GM12878 (cell line): ENCODE results near the gene HSPA1A. TPM values are rescaled to one million over a fixed set of nuclear protein-coding genes. Genes with fewer than 3 reads are reported as not detected.

Source experiments
- ATAC-seq: fragments of 200-7000 bp; cut with Tn5 transposase; 3 replicates; pipeline ENCODE4 v1.9.1; 2020; ENCODE audit warnings: mild to moderate bottlenecking, moderate library complexity
- BruUV-seq: library from RNA; stranded (reverse); fragments of 400-500 nt; replicated peaks from 2 replicates; lab custom pipeline; 2021; lab: Mats Ljungman, UMichigan
- CTCF ChIA-PET: fragments of 300-600 bp; sonication (Branson Sonifier 250); formaldehyde crosslinking; extraction: SDS; loops from one replicate; lab custom pipeline; 2021; ENCODE audit warnings: inconsistent platforms; lab: Yijun Ruan, JAX
- POLR2A ChIA-PET: fragments of 350-600 bp; formaldehyde crosslinking; extraction: SDS; loops from one replicate; lab custom pipeline; 2021; ENCODE audit warnings: inconsistent platforms; lab: Charles Lee
- RAD21 ChIA-PET: fragments of 300-600 bp; sonication (Branson Sonifier 250); formaldehyde crosslinking; loops from one replicate; lab custom pipeline; 2023; ENCODE audit warnings: antibody characterized with exemption; ENCODE audit not compliant: unreplicated experiment; lab: Charles Lee
- SMC1A ChIA-PET: fragments of 300-600 bp; sonication (Branson Sonifier 250); formaldehyde crosslinking; loops from one replicate; lab custom pipeline; 2023; ENCODE audit not compliant: unreplicated experiment, uncharacterized antibody; lab: Charles Lee
- DNase-seq: peaks from one replicate; pipeline ENCODE4 v3.0.0-alpha.2; 2011; ENCODE audit warnings: low read depth, low spot score
- FAIRE-seq: peaks from 3 replicates; lab custom pipeline; 2011; peaks lifted over from hg19 to GRCh38; lab: Jason Lieb, UNC
- H2AFZ ChIP-seq: 2 replicates; pipeline ENCODE4 v1.6.0; 2011; ENCODE audit warnings: low read depth, low read length, control low read depth; ENCODE audit not compliant: control insufficient read depth
- H3K27ac ChIP-seq: 2 replicates; pipeline ENCODE4 v1.5.1; 2011; ENCODE audit warnings: control low read depth; ENCODE audit not compliant: control insufficient read depth, insufficient read depth
- H3K27me3 ChIP-seq, 2 experiments: replicated peaks in 1 of 2; 2 replicates each; pipeline versions ENCODE4 v1.6.0 to v1.6.1; 2011; ENCODE audit warnings: low read length in 1 of 2; ENCODE audit not compliant: control insufficient read depth in 2 of 2, insufficient read depth in 2 of 2
- H3K36me3 ChIP-seq, 2 experiments: 2 replicates each; pipeline ENCODE4 v1.5.1; 2011; ENCODE audit warnings: low read length in 1 of 2; ENCODE audit not compliant: control insufficient read depth in 2 of 2, insufficient read depth in 2 of 2
- H3K4me1 ChIP-seq: 2 replicates; pipeline ENCODE4 v1.6.1; 2011; ENCODE audit warnings: mild to moderate bottlenecking, low read length, moderate library complexity, mixed read lengths; ENCODE audit not compliant: control insufficient read depth, insufficient read depth
- H3K4me2 ChIP-seq: 2 replicates; pipeline ENCODE4 v1.6.0; 2011; ENCODE audit warnings: control low read depth; ENCODE audit not compliant: control insufficient read depth, insufficient read depth
- H3K4me3 ChIP-seq: fragments of 200-600 bp; sonication (generic); 2 replicates; pipeline ENCODE4 v1.5.1; 2016
- H3K79me2 ChIP-seq: 2 replicates; pipeline ENCODE4 v1.6.0; 2011; ENCODE audit warnings: low read length; ENCODE audit not compliant: control insufficient read depth, insufficient read depth
- H3K9ac ChIP-seq: 2 replicates; pipeline ENCODE4 v1.8.0; 2011; ENCODE audit warnings: low read length, control low read depth, mixed read lengths; ENCODE audit not compliant: control insufficient read depth, insufficient read depth
- H3K9me3 ChIP-seq: replicated peaks from 3 replicates; pipeline ENCODE4 v1.5.1; 2011; ENCODE audit warnings: mild to moderate bottlenecking, low read length; ENCODE audit not compliant: control insufficient read depth, insufficient read depth
- H4K20me1 ChIP-seq: 2 replicates; pipeline ENCODE4 v1.6.0; 2011; ENCODE audit not compliant: control insufficient read depth, insufficient read depth
- DPF2 ChIP-seq: fragments of 450-650 bp; IDR thresholded peaks from 2 replicates; pipeline ENCODE4 v1.6.1; 2017; ENCODE audit warnings: mild to moderate bottlenecking
- GATAD2B ChIP-seq: fragments of 450-650 bp; conservative IDR thresholded peaks from 2 replicates; pipeline ENCODE4 v1.6.1; 2017; ENCODE audit warnings: low read depth, mild to moderate bottlenecking, moderate library complexity
- NFXL1 ChIP-seq: fragments of 450-650 bp; IDR thresholded peaks from 2 replicates; pipeline ENCODE4 v1.6.1; 2017; ENCODE audit warnings: antibody characterized with exemption, mild to moderate bottlenecking, borderline replicate concordance
- NKRF ChIP-seq: fragments of 450-650 bp; conservative IDR thresholded peaks from 2 replicates; pipeline ENCODE4 v1.6.1; 2017; ENCODE audit warnings: mild to moderate bottlenecking, moderate library complexity
- NR2C1 ChIP-seq: fragments of 450-650 bp; IDR thresholded peaks from 2 replicates; pipeline ENCODE4 v1.6.1; 2017; ENCODE audit warnings: antibody characterized with exemption, mild to moderate bottlenecking, moderate library complexity
- RAD51 ChIP-seq: fragments of 450-650 bp; IDR thresholded peaks from 2 replicates; pipeline ENCODE4 v1.6.1; 2016; ENCODE audit warnings: moderate library complexity, mild to moderate bottlenecking, inconsistent platforms
- SIN3A ChIP-seq: IDR thresholded peaks from 2 replicates; pipeline ENCODE4 v1.6.1; 2012; ENCODE audit warnings: low read depth, low read length, improper control_type of control experiment
- SUPT20H ChIP-seq: IDR thresholded peaks from 2 replicates; pipeline ENCODE4 v1.6.1; 2011; ENCODE audit warnings: low read depth, mild to moderate bottlenecking, low read length, moderate library complexity, borderline replicate concordance; ENCODE audit not compliant: control insufficient read depth
- SUZ12 ChIP-seq: fragments of 200-600 bp; sonication (generic); IDR thresholded peaks from one replicate; pipeline ENCODE4 v1.6.1; 2018; ENCODE audit warnings: antibody characterized with exemption, mild to moderate bottlenecking; ENCODE audit not compliant: unreplicated experiment
- YY1 ChIP-seq: IDR thresholded peaks from 2 replicates; pipeline ENCODE4 v1.6.1; 2011; ENCODE audit warnings: low read depth, mild to moderate bottlenecking, low read length
- ZBTB11 ChIP-seq: fragments of 450-650 bp; formaldehyde crosslinking; IDR thresholded peaks from 2 replicates; pipeline ENCODE4 v1.5.0; 2022; ENCODE audit warnings: mild to moderate bottlenecking, missing genetic modification characterization
- ZNF622 ChIP-seq: fragments of 450-650 bp; IDR thresholded peaks from 2 replicates; pipeline ENCODE4 v1.6.1; 2017; ENCODE audit warnings: mild to moderate bottlenecking, inconsistent platforms
- WGBS: methylation state at CpG from one replicate; pipeline ENCODE4 v1.1.6; 2016; ENCODE audit warnings: low lambda C conversion rate; ENCODE audit not compliant: insufficient replicate concordance, insufficient coverage; ENCODE audit errors: missing lambda C conversion rate; 5-methylcytosine and 5-hydroxymethylcytosine counted together
- in situ Hi-C: fragments of 300-500 bp; cut with MboI; formaldehyde crosslinking; loops from 9 replicates; pipeline ENCODE4 v1.14.3; 2018; ENCODE audit warnings: mixed read lengths
- intact Hi-C: fragments of 100-400 bp; cut with micrococcal nuclease; formaldehyde crosslinking; loops from one replicate; pipeline ENCODE4 v1.14.2; 2022; ENCODE audit not compliant: unreplicated experiment
- polyA plus RNA-seq, 11 experiments: library from polyadenylated mRNA; depleted of rRNA in 4 of 11; unstranded in 6 of 11; stranded (reverse) in 5 of 11; fragments of >200 nt; fragmentation: Nextera tagmentation in 4 of 11; fragmentation: Illumina TruSeq in 1 of 11; extraction: Ambion mirVana in 4 of 11; extraction: Trizol in 1 of 11; gene quantifications; 1 replicate in 1 of 11; 2 replicates in 10 of 11; pipeline versions ENCODE4 v1.2.1 to v1.2.3, GENCODE V29; 2011 to 2016; ENCODE audit warnings: inconsistent platforms in 2 of 11, missing spikeins in 2 of 11, low read depth in 1 of 11
- total RNA-seq, 4 experiments: library from RNA; depleted of rRNA in 3 of 4; stranded (reverse); fragments of >200 nt in 3 of 4; fragmentation: Illumina TruSeq in 1 of 4; extraction: Trizol in 1 of 4; gene quantifications; 2 replicates each; pipeline versions ENCODE4 v1.2.1 to v1.2.3, GENCODE V29; 2013 to 2021
- TF ChIP-seq, protein P1 (sequence below): fragments of 450-650 bp; IDR thresholded peaks from 2 replicates; pipeline ENCODE4 v1.6.1; 2018; ENCODE audit warnings: mild to moderate bottlenecking, low read depth, moderate library complexity; ENCODE audit not compliant: partially characterized antibody

The HSPA1A gene
- total and polyA plus RNA-seq, 10 of the 15 experiments (the other 5 are each of a cell fraction or from before 2014, with no cell fraction given), result 0.29 to 51.8 (median 17.5) TPM

DNA sequence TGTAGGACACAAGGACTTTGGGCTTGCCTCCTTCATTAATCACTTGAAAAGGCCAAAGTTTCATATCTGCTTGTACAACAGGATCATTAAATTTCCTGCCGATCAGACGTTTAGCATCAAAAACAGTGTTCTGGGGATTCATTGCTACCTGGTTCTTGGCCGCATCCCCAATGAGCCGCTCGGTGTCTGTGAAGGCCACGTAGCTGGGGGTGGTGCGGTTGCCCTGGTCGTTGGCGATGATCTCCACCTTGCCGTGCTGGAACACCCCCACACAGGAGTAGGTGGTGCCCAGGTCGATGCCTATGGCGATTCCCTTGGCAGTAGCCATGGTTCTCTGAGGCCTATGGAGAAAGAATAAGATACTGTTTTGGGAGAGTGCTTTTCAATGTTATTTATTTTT, 3.7 kb upstream of the HSPA1A start:
- SMC1A ChIA-PET, result interaction anchor here (1.1 to 2.5 kb wide), 3 partner anchors 12 to 71 kb away, joined by 3 to 9 read pairs (median 3); no protein-coding TSS in a partner anchor
- Histone ChIP-seq H3K4me2 (peak overlapping the region; percentile 75; the same call in 1 of the 2 replicates), H3K79me2 (peaks cover 2% of the 10 kb centered on the region), H2AFZ (no peak overlapping the region), H3K4me1 (peaks cover 24% of the 10 kb centered on the region), H3K9me3 (no peaks in the 10 kb centered on the region), H3K4me3 (no peak overlapping the region), H3K27ac (no peak overlapping the region), H3K9ac (no peak overlapping the region), H3K27me3 (no peaks in the 10 kb centered on the region), H3K36me3 (no peaks in the 10 kb centered on the region), H4K20me1 (no peaks in the 10 kb centered on the region)
- intact Hi-C loops, result loop anchor here (2.0 kb wide), 1 partner anchor 15 kb away; no protein-coding TSS in a partner anchor
- BruUV-seq, result no TSS peak
- RAD21 ChIA-PET, result interaction anchor here (1.3 to 4.3 kb wide), 2 partner anchors 75 to 82 kb away, joined by 3 to 27 read pairs; partner anchors contain the start of genes CLIC1 and DDAH2
- no peak for FAIRE-seq
- POLR2A ChIA-PET, result interaction anchor here (0.6 to 5.2 kb wide), 3 partner anchors 13 to 74 kb away, joined by 3 to 91 read pairs (median 65); partner anchors contain the start of genes CLIC1, HSPA1B and MSH5
- DNase-seq, result no peak
- TF ChIP-seq RAD51, result no peak
- TF ChIP-seq ZNF622, result no peak
- TF ChIP-seq NR2C1, result no peak
- no peak for TF ChIP-seq NFXL1
- TF ChIP-seq, protein P1, sequence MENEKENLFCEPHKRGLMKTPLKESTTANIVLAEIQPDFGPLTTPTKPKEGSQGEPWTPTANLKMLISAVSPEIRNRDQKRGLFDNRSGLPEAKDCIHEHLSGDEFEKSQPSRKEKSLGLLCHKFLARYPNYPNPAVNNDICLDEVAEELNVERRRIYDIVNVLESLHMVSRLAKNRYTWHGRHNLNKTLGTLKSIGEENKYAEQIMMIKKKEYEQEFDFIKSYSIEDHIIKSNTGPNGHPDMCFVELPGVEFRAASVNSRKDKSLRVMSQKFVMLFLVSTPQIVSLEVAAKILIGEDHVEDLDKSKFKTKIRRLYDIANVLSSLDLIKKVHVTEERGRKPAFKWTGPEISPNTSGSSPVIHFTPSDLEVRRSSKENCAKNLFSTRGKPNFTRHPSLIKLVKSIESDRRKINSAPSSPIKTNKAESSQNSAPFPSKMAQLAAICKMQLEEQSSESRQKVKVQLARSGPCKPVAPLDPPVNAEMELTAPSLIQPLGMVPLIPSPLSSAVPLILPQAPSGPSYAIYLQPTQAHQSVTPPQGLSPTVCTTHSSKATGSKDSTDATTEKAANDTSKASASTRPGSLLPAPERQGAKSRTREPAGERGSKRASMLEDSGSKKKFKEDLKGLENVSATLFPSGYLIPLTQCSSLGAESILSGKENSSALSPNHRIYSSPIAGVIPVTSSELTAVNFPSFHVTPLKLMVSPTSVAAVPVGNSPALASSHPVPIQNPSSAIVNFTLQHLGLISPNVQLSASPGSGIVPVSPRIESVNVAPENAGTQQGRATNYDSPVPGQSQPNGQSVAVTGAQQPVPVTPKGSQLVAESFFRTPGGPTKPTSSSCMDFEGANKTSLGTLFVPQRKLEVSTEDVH, result no peak
- TF ChIP-seq GATAD2B, result no peak
- TF ChIP-seq SIN3A, result no peak
- no peak for TF ChIP-seq ZBTB11
- no peak for TF ChIP-seq DPF2
- no peak for TF ChIP-seq YY1
- TF ChIP-seq SUZ12, result no peak
- TF ChIP-seq NKRF, result no peak
- TF ChIP-seq SUPT20H, result no peak
- CTCF ChIA-PET, result interaction anchor here (0.7 to 2.1 kb wide), 3 partner anchors 13 to 131 kb away, joined by 4 to 5 read pairs (median 4); partner anchors contain the start of gene LY6G5C
- 86% methylated on average over 12 of the region's 12 CpGs for WGBS
- in situ Hi-C loops, result no loop called here
- no peak for ATAC-seq
